ENCODE data around the gene SLC25A29.
"Not testable (repeated sequence)": the region's sequence is repeated elsewhere in the genome, so short reads cannot be mapped to it uniquely, and the experiment has no call there.

Gene SLC25A29

DNA sequence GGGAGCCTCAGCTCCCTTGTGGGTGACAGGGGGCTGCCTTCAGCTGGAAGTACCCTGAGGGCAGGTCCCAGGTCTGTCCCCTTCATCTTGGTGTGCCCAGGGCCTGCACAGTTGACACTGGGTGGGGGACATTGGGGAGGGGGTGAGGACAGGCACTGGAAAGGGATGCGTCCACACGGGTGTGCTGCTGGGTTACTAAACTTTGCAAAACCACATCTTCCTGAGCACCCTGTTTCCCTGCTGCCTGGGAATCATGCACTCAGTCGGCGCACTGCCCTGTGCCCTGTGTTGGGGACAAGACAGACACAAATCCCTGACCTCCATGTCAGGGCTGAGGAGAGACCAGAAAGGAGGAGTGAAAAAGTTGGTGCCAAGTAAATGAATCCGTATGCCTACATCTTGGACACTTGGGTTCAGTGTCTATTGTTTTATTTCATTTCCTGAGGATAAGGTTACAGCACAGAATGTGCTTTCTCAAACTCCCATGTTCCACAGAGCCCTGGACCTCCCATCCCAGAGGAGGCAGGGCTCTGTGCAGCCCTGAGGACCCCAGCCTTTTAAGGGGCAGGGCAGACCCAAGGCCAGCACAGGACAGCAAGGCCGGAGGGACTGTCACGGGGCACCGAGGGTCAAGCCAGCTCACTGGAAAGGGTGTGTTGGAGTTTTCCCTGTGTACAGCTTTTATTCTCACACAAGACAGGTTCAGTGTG is 2.9 kb upstream of the SLC25A29 start:
- FAIRE-seq: no peak

DNA sequence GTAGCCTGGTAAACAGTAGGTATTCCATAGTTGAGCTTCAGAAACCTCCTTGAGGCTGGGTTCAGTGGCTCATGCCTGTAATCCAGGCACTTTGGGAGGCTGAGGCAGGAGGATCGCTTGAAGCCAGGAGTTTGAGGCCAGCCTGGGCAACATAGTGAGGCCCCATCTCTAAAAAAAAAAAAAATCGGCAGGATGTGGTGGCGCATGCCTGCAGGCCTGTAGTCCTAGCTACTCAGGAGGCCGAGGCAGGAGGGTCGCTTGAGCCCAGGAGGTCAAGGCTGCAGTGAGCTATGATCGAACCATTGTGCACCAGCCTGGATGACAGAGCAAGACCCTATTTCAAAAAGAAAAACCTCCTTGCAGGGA is 2.2 kb upstream of the SLC25A29 start:
- FAIRE-seq: not testable (repeated sequence)

- FAIRE-seq: no peak
Observed at GRCh38 chr14:100307766-100308426, 1.7 kb upstream of the SLC25A29 start.

- no peak for FAIRE-seq
Observed at GRCh38 chr14:100306998-100307765, 938 bp upstream of the SLC25A29 start.

DNA sequence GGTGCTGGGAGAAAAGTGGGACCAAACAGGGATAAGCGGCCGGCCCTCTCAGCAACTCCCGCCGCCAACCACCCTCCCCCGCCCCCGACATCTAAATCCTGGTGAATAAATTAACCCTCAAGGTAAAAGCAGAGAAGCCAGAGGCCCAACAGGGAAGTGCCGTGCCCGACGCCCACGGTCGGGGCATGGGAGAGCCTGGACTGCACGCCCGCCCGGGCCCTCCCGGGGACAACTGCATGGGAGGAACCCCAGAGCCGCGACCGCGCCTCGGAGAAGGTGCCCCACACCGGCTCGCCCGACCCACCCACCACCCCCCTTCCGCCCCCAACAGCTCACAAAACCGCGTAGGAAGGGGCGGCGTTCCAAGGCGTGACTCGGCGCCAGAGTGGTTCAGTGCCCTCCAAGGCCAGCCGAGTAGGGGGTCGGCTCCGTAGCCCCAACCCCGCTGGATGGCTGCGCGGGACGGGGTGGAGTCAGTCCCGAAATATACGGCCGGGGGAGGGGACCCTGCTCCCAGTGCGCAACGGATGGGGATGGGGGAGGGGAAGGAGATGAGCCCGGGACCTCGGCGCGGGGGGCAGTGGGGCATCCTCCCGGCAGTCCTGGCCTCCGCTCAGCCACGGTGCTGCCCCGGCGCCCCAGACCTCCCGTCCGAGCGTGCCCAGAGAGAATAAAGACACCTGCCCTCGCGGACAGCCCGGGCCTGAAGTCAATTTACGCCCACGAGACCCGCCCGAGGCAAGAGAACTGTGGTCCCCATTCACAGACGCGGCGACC is 732 bp downstream of the SLC25A29 start:
- FAIRE-seq: no peak

DNA sequence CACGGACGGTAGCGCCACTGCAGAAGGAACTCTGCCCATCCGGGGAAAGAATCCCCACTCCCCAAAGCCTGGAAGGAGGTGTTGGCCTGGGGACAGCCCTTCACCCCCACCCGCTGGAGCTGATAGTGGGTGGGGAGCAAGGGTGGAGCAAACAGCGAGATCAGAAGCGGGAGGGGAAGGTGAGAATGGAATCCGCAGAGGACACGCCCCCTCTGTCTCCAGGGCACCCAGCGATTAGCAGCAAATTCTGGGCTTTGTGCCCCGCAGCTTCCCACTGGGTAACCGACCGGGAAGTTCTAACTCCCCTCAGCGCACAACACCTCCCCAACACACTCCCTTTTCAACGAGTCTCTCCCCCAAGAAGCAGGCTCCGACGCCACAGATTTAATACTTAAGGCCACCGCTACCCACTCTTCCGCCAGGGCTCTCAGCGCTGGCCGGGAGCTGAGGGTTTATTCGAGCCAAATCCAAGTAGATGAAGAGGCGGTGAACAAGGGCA is 1.4 kb downstream of the SLC25A29 start:
- FAIRE-seq: no peak

GRCh38 chr14:100303925-100304324 is 2.3 kb downstream of the SLC25A29 start:
- no peak for FAIRE-seq

- FAIRE-seq: no peak
Observed at GRCh38 chr14:100303179-100303578, 3.1 kb downstream of the SLC25A29 start.

GRCh38 chr14:100302616-100303015 is 3.6 kb downstream of the SLC25A29 start:
- no peak for FAIRE-seq

GRCh38 chr14:100299238-100299560 is 7.0 kb downstream of the SLC25A29 start:
- FAIRE-seq: no peak

- no peak for FAIRE-seq
Observed at GRCh38 chr14:100298551-100299237, 7.5 kb downstream of the SLC25A29 start.

DNA sequence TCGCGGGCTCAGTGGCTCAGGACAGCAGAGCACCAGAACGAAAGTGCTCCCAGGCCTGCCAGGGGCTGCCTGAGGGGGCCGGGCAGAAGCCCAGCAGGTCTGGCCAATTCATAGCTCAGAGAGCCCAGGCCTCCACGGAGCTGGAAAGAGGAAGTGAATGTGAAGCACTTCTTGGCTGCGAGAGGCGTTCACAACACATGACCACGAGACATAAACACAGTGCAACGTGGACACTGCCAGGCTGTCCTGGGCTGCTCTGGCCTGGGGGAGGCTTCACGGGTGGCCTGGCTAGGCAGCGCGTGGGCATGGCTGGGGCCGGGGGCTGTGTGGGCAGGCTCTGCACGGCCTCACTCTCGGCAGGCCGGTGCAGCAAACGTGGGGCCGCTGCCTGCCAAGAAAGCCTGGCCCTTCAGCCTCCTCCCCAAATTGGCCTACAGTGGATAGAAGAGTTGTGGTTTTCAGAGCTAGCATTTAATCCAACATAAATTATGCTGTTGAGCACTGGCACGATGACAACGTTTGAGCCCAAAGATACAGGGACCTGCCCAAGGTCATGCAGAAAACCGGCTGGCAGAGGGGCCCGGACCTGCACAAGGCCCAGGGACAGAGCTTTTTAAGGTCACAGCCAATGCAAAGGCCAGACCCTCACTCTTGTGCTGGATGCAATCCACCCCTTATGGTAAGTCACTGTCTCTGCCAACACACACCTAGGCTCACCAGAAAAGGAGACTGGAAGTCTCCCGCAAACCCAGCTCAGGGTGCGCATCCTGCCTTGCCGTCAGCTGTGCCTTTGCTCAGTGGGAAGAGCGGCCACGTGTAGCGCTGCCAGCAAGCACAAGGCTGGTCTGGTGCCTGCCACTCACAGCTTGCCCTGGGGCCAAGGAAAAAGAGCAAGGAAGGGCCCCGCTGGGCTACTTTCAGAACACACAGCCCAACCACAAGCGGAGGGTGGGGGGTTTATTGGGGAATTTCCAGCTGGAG is 8.6 kb downstream of the SLC25A29 start:
- FAIRE-seq: no peak

- FAIRE-seq: not testable (repeated sequence)
Observed at GRCh38 chr14:100296729-100297128, 9.5 kb downstream of the SLC25A29 start.

GRCh38 chr14:100296106-100296651 is 10.1 kb downstream of the SLC25A29 start:
- FAIRE-seq: no peak

DNA sequence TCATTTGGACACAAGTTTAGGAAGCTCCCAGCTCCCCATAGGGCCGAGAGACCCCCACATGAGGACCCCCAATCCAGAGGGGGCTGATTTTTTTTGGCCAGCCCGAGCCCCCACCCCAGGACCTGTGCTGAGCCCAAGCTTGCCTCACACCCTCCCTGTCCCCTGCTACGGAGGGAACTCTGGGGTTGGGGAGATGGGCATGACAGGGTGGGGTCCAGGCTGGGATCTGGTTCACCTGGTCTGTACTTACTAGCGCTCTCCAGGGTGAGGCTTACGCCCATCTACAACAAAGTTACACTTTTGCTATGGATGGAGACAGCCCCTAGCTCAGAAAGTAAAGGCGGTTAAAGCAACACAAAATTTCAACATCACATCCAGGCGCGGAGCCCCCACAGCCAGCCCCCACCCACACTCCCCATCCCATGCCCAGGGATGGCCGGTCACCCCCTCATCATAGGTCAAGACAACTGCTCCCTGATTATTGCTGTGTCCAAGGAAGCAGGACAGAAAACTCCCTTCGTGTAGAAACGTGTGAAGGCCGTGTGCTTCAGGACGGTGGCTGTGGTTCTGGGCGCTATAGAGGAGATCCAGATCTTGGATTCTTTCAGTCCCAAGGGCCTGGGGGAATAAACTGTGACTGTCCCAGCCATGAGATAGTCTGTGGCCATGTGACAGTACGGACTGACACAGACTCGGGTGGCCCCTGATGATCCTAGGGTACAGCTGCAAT is 10.7 kb downstream of the SLC25A29 start:
- no peak for FAIRE-seq

DNA sequence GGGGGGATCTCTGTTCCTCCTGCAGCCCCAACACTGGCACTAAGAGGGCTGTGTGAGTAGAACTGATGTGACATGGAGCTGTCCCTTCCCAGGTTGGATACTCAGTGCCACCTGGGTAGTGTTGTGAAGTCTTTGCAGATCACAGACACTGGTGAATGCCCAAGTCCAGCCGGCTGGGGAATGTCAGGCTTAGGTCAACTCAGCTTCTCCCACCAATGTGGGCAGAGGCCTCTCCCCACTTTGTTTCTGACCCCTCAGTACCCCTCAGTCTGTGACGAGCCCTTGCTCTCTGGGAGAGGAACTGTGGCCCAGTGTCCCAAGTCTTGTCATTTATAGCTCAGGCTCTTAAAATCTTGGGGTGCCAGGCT is 11.3 kb downstream of the SLC25A29 start:
- no peak for FAIRE-seq

DNA sequence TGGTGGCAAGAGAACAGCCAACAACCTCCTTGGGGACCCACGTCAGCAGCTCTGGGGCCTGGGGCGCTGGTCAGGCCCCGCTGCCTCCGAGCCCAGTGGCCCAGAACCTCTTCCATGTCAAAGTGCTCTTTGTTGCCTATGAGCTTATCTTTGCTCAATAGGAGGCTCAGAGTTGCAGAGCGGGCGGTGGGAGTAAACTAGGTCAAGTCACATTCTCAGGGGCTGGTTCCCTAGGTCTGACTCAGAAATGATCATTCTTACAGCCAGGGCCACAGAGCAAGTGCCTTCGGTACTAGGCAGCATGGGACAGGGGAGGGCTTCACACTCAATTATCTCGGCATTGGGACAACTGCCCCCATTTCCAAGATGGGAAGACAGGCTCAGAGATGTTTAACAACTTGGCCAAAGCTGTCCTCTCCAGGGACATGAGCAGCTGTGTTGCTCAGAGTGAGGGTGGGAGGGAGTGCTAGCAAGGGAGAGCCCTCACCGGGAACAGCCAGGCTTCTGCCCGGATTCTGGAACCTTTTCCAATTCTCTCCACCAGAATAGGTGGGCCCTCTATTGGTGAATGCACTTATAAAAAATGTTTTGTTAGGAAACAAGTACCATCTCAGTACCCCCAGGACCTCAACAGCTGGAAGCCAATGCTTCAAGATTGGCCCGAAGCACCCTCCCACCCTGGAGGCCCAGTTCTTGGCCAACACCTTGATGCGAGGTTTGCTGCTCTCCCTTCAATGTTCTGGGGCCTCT is 11.9 kb downstream of the SLC25A29 start:
- no peak for FAIRE-seq

DNA sequence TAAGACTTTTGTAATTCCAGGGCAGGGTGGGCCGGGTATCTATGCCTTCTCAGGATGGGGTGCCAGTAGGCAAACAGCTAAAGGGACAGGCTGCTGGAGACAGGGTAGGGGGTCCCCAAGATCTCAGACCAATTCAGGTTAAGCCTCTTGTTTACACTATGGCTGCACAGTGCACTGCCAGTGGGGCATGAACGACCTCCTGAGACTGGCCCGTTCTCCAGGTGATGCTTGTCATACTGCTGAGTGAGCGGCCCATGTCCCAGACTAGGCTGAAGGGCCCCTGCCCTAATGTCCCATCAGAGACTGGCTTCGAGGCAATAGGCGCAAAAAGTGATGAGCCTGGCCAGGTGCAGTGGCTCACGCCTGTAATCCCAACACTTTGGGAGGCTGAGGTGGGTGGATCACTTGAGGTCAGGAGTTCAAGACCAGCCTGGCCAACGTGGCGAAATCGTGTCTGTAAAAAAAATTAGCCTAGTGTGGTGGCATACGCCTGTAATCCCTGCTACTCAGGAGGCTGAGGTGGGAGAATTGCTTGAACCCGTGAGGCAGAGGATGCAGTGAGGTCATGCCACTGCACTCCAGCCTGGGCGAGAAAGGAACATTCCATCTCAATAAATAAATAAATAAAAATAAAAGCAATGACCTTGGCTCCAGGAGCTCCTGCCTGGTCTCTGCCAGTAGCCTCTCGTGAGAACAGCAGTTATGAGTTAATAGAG is 12.6 kb downstream of the SLC25A29 start:
- FAIRE-seq: no peak
